ENCODE measurements around the gene PANX1. TPM values are rescaled to one million over a fixed set of nuclear protein-coding genes. Genes with fewer than 3 reads are reported as not detected.

PANX1 gene
- total and polyA plus RNA-seq, 10 of the 15 experiments (the other 5 are each of a cell fraction or from before 2014, with no cell fraction given) = 3.3 to 18.7 (median 14.4) TPM

GRCh38 chr11:94183886-94184264 is 55.2 kb downstream of the PANX1 start (continued):
- 0 out of 2 replicates have a peak, but pooled peaks have one; percentile 30 for TF ChIP-seq PAX5 (IDR thresholded peaks at IDR 0.05; ENCODE audit: borderline replicate concordance, low read depth, low read length)

- Histone ChIP-seq H3K9me3 (replicated peaks; ENCODE audit: control insufficient read depth, insufficient read depth, low read length) (no peaks in the 10 kb centered on the region), H3K4me3 (no peak overlapping the region), H4K20me1 (ENCODE audit: control insufficient read depth, insufficient read depth) (no peaks in the 10 kb centered on the region), H3K4me2 (ENCODE audit: control insufficient read depth, insufficient read depth) (no peak overlapping the region), H2AFZ (ENCODE audit: control insufficient read depth, low read depth, low read length) (no peak overlapping the region), H3K9ac (ENCODE audit: control insufficient read depth, insufficient read depth, low read length) (no peak overlapping the region), H3K4me1 (ENCODE audit: control insufficient read depth, insufficient read depth, low read length) (peaks cover 9% of the 10 kb centered on the region), H3K27me3 (replicated peaks in 1 of 2; ENCODE audit: control insufficient read depth in 2 of 2, insufficient read depth in 2 of 2, low read length in 1 of 2) (no peaks in the 10 kb centered on the region), H3K79me2 (ENCODE audit: control insufficient read depth, insufficient read depth, low read length) (no peaks in the 10 kb centered on the region), H3K27ac (ENCODE audit: control insufficient read depth, insufficient read depth) (no peak overlapping the region), H3K36me3 (ENCODE audit: control insufficient read depth in 2 of 2, insufficient read depth in 2 of 2, low read length in 1 of 2) (peaks cover 2 to 14% of the 10 kb centered on the region in 2 experiments; a peak in 3 of 4 replicates)
- BruUV-seq (replicated peaks) = no TSS peak
- SMC1A ChIA-PET (ENCODE audit: uncharacterized antibody, unreplicated experiment) = interaction anchor here (0.8 to 5.2 kb wide), 28 partner anchors 9 to 414 kb away, joined by 3 to 59 read pairs (median 4); partner anchors contain the start of genes ANKRD49, MRE11 and PANX1
- intact Hi-C loops (cut with micrococcal nuclease; ENCODE audit: unreplicated experiment) = loop anchor here (5.0 kb wide), 3 partner anchors 88 to 262 kb away; no protein-coding TSS in a partner anchor
- FAIRE-seq (no peak), DNase-seq (ENCODE audit: low read depth, low spot score) (no peak), ATAC-seq (no peak)
- 100% methylated on average over 1 of the region's 1 CpG for WGBS (ENCODE audit: insufficient coverage, insufficient replicate concordance, low lambda C conversion rate, missing lambda C conversion rate)
- CTCF ChIA-PET = interaction anchor here (0.6 to 6.5 kb wide), 51 partner anchors 10 to 429 kb away, joined by 3 to 90 read pairs (median 5); partner anchors contain the start of genes C11orf97, IZUMO1R, MRE11 and PANX1
- TF ChIP-seq BRCA1 (IDR thresholded peaks at IDR 0.05; ENCODE audit: low read depth, low read length) = no peak
- RAD21 ChIA-PET (ENCODE audit: unreplicated experiment) = interaction anchor here (0.9 to 2.2 kb wide), 14 partner anchors 10 to 413 kb away, joined by 3 to 12 read pairs (median 4); no protein-coding TSS in a partner anchor
- POLR2A ChIA-PET = no interaction called here
- in situ Hi-C loops (cut with MboI) = no loop called here
Measured at GRCh38 chr11:94184362-94184761, 55.7 kb downstream of the PANX1 start.

GRCh38 chr11:94184846-94185245 is 56.2 kb downstream of the PANX1 start:
- Histone ChIP-seq H3K27me3 (replicated peaks in 1 of 2; ENCODE audit: control insufficient read depth in 2 of 2, insufficient read depth in 2 of 2, low read length in 1 of 2) (no peaks in the 10 kb centered on the region), H3K79me2 (ENCODE audit: control insufficient read depth, insufficient read depth, low read length) (no peaks in the 10 kb centered on the region), H3K36me3 (ENCODE audit: control insufficient read depth in 2 of 2, insufficient read depth in 2 of 2, low read length in 1 of 2) (peaks cover 2 to 11% of the 10 kb centered on the region in 2 experiments; a peak in 3 of 4 replicates), H3K9me3 (replicated peaks; ENCODE audit: control insufficient read depth, insufficient read depth, low read length) (no peaks in the 10 kb centered on the region), H3K4me3 (no peak overlapping the region), H4K20me1 (ENCODE audit: control insufficient read depth, insufficient read depth) (no peaks in the 10 kb centered on the region), H3K4me1 (ENCODE audit: control insufficient read depth, insufficient read depth, low read length) (peaks cover 9% of the 10 kb centered on the region), H3K27ac (ENCODE audit: control insufficient read depth, insufficient read depth) (no peak overlapping the region; the same call in 1 of the 2 replicates), H3K4me2 (ENCODE audit: control insufficient read depth, insufficient read depth) (no peak overlapping the region), H2AFZ (ENCODE audit: control insufficient read depth, low read depth, low read length) (no peak overlapping the region), H3K9ac (ENCODE audit: control insufficient read depth, insufficient read depth, low read length) (no peak overlapping the region)
- no peak for TF ChIP-seq FOS (IDR thresholded peaks at IDR 0.05; ENCODE audit: borderline replicate concordance, extremely low read depth, insufficient read length)
- TF ChIP-seq NR2C1 (IDR thresholded peaks at IDR 0.05) = no peak
- no peak for TF ChIP-seq RCOR1 (conservative IDR thresholded peaks at IDR 0.05; ENCODE audit: low read depth, low read length)
- no peak for TF ChIP-seq USF2 (IDR thresholded peaks at IDR 0.05; ENCODE audit: borderline replicate concordance, low read depth, low read length)
- ChIA-PET RAD21 (ENCODE audit: unreplicated experiment) (interaction anchor here (0.9 to 2.2 kb wide), 9 partner anchors 9 to 320 kb away, joined by 3 to 12 read pairs (median 5); no protein-coding TSS in a partner anchor), SMC1A (ENCODE audit: uncharacterized antibody, unreplicated experiment) (interaction anchor here (0.8 to 5.2 kb wide), 16 partner anchors 9 to 413 kb away, joined by 3 to 59 read pairs (median 4); no protein-coding TSS in a partner anchor), CTCF (interaction anchor here (0.9 to 6.5 kb wide), 27 partner anchors 9 to 421 kb away, joined by 3 to 90 read pairs (median 5); partner anchors contain the start of genes C11orf97 and MRE11), POLR2A (no interaction called here)
- no TSS peak for BruUV-seq (replicated peaks)
- FAIRE-seq (no peak), DNase-seq (ENCODE audit: low read depth, low spot score) (no peak), ATAC-seq (no peak)
- intact Hi-C loops (cut with micrococcal nuclease; ENCODE audit: unreplicated experiment) = loop anchor here (5.0 kb wide), 3 partner anchors 87 to 263 kb away; no protein-coding TSS in a partner anchor
- in situ Hi-C loops (cut with MboI) = no loop called here
- WGBS (ENCODE audit: insufficient coverage, insufficient replicate concordance, low lambda C conversion rate, missing lambda C conversion rate) = 46% methylated on average over 2 of the region's 2 CpGs
